ENCODE results near the gene DUSP22. TPM values are rescaled to one million over a fixed set of nuclear protein-coding genes. Genes with fewer than 3 reads are reported as not detected.

The DUSP22 gene
- polyA plus RNA-seq, 4 donors, result 18.8 to 40.0 (median 29.1) TPM

- H3K36me3 ChIP-seq (ENCODE audit: control insufficient read depth in 3 of 3, insufficient read depth in 2 of 3, low read depth in 1 of 3, low read length in 3 of 3), result no peaks in the 10 kb centered on the region
- no peaks in the 10 kb centered on the region for H3K9me3 ChIP-seq (ENCODE audit: control insufficient read depth in 2 of 2, insufficient read depth in 1 of 2, low read depth in 1 of 2, low read length in 1 of 2)
- WGBS, 3 donors, result 73 to 79% (median 76%) methylated on average over 8 of the region's 8 CpGs
- H3K4me3 ChIP-seq (ENCODE audit: low read depth in 1 of 3, low read length in 3 of 3), result no peak overlapping the region
- no peaks in the 10 kb centered on the region for H3K27me3 ChIP-seq (ENCODE audit: control insufficient read depth in 3 of 3, insufficient read depth in 3 of 3, low read length in 3 of 3)
- DNase-seq, result no peak
- FAIRE-seq, result no peak
- H3K4me1 ChIP-seq (ENCODE audit: control insufficient read depth in 3 of 3, insufficient read depth in 2 of 3, low read depth in 1 of 3, low read length in 2 of 3), result no peaks in the 10 kb centered on the region
- H3K27ac ChIP-seq (ENCODE audit: low read depth in 1 of 3, low read length in 2 of 3), result no peak overlapping the region
Observed at GRCh38 chr6:254016-254415, 38.3 kb upstream of the DUSP22 start.

GRCh38 chr6:255041-255750, 37.1 kb upstream of the DUSP22 start:
- no peak for FAIRE-seq
- H3K36me3 ChIP-seq (ENCODE audit: control insufficient read depth in 3 of 3, insufficient read depth in 2 of 3, low read depth in 1 of 3, low read length in 3 of 3), result no peaks in the 10 kb centered on the region

GRCh38 chr6:255751-256083, 36.6 kb upstream of the DUSP22 start:
- Histone ChIP-seq H3K9me3 (ENCODE audit: control insufficient read depth in 2 of 2, insufficient read depth in 1 of 2, low read depth in 1 of 2, low read length in 1 of 2) (no peaks in the 10 kb centered on the region), H3K4me1 (ENCODE audit: control insufficient read depth in 3 of 3, insufficient read depth in 2 of 3, low read depth in 1 of 3, low read length in 2 of 3) (no peaks in the 10 kb centered on the region), H3K27ac (ENCODE audit: low read depth in 1 of 3, low read length in 2 of 3) (no peak overlapping the region), H3K36me3 (ENCODE audit: control insufficient read depth in 3 of 3, insufficient read depth in 2 of 3, low read depth in 1 of 3, low read length in 3 of 3) (no peaks in the 10 kb centered on the region), H3K27me3 (ENCODE audit: control insufficient read depth in 3 of 3, insufficient read depth in 3 of 3, low read length in 3 of 3) (no peaks in the 10 kb centered on the region), H3K4me3 (ENCODE audit: low read depth in 1 of 3, low read length in 3 of 3) (no peak overlapping the region)
- 85 to 89% (median 87%) methylated on average over 8 of the region's 8 CpGs for WGBS, 3 donors
- DNase-seq (no peak), FAIRE-seq (no peak)

More at GRCh38 chr6:255041-255750, 37.1 kb upstream of the DUSP22 start:
- H3K27ac ChIP-seq (ENCODE audit: low read depth in 1 of 3, low read length in 2 of 3), result no peak overlapping the region
- H3K4me1 ChIP-seq (ENCODE audit: control insufficient read depth in 3 of 3, insufficient read depth in 2 of 3, low read depth in 1 of 3, low read length in 2 of 3), result no peaks in the 10 kb centered on the region
- no peaks in the 10 kb centered on the region for H3K27me3 ChIP-seq (ENCODE audit: control insufficient read depth in 3 of 3, insufficient read depth in 3 of 3, low read length in 3 of 3)
- no peak overlapping the region for H3K4me3 ChIP-seq (ENCODE audit: low read depth in 1 of 3, low read length in 3 of 3)
- DNase-seq, result no peak
- WGBS, 3 donors, result 85 to 86% (median 85%) methylated on average over 9 of the region's 9 CpGs
- H3K9me3 ChIP-seq (ENCODE audit: control insufficient read depth in 2 of 2, insufficient read depth in 1 of 2, low read depth in 1 of 2, low read length in 1 of 2), result no peaks in the 10 kb centered on the region

GRCh38 chr6:256169-256568, 36.1 kb upstream of the DUSP22 start:
- Histone ChIP-seq H3K27me3 (ENCODE audit: control insufficient read depth in 3 of 3, insufficient read depth in 3 of 3, low read length in 3 of 3) (no peaks in the 10 kb centered on the region), H3K9me3 (ENCODE audit: control insufficient read depth in 2 of 2, insufficient read depth in 1 of 2, low read depth in 1 of 2, low read length in 1 of 2) (no peaks in the 10 kb centered on the region), H3K4me1 (ENCODE audit: control insufficient read depth in 3 of 3, insufficient read depth in 2 of 3, low read depth in 1 of 3, low read length in 2 of 3) (no peaks in the 10 kb centered on the region), H3K27ac (ENCODE audit: low read depth in 1 of 3, low read length in 2 of 3) (no peak overlapping the region), H3K4me3 (ENCODE audit: low read depth in 1 of 3, low read length in 3 of 3) (no peak overlapping the region), H3K36me3 (ENCODE audit: control insufficient read depth in 3 of 3, insufficient read depth in 2 of 3, low read depth in 1 of 3, low read length in 3 of 3) (no peaks in the 10 kb centered on the region)
- no peak for FAIRE-seq
- DNase-seq, result no peak
- 94 to 97% (median 95%) methylated on average over 9 of the region's 9 CpGs for WGBS, 3 donors

GRCh38 chr6:257031-257725, 35.1 kb upstream of the DUSP22 start:
- H3K27me3 ChIP-seq (ENCODE audit: control insufficient read depth in 3 of 3, insufficient read depth in 3 of 3, low read length in 3 of 3), result no peaks in the 10 kb centered on the region
- no peak overlapping the region for H3K4me3 ChIP-seq (ENCODE audit: low read depth in 1 of 3, low read length in 3 of 3)
- no peaks in the 10 kb centered on the region for H3K36me3 ChIP-seq (ENCODE audit: control insufficient read depth in 3 of 3, insufficient read depth in 2 of 3, low read depth in 1 of 3, low read length in 3 of 3)
- DNase-seq (no peak), FAIRE-seq (no peak)
- 66 to 72% (median 66%) methylated on average over 8 of the region's 8 CpGs for WGBS, 3 donors
- H3K27ac ChIP-seq (ENCODE audit: low read depth in 1 of 3, low read length in 2 of 3), result no peak overlapping the region
- H3K4me1 ChIP-seq (ENCODE audit: control insufficient read depth in 3 of 3, insufficient read depth in 2 of 3, low read depth in 1 of 3, low read length in 2 of 3), result no peaks in the 10 kb centered on the region
- H3K9me3 ChIP-seq (ENCODE audit: control insufficient read depth in 2 of 2, insufficient read depth in 1 of 2, low read depth in 1 of 2, low read length in 1 of 2), result no peaks in the 10 kb centered on the region

- Histone ChIP-seq H3K27me3 (ENCODE audit: control insufficient read depth in 3 of 3, insufficient read depth in 3 of 3, low read length in 3 of 3) (no peaks in the 10 kb centered on the region), H3K36me3 (ENCODE audit: control insufficient read depth in 3 of 3, insufficient read depth in 2 of 3, low read depth in 1 of 3, low read length in 3 of 3) (no peaks in the 10 kb centered on the region), H3K27ac (ENCODE audit: low read depth in 1 of 3, low read length in 2 of 3) (peak overlapping the region in 1 of 3 donors; percentile 15), H3K9me3 (ENCODE audit: control insufficient read depth in 2 of 2, insufficient read depth in 1 of 2, low read depth in 1 of 2, low read length in 1 of 2) (no peaks in the 10 kb centered on the region), H3K4me3 (ENCODE audit: low read depth in 1 of 3, low read length in 3 of 3) (no peak overlapping the region), H3K4me1 (ENCODE audit: control insufficient read depth in 3 of 3, insufficient read depth in 2 of 3, low read depth in 1 of 3, low read length in 2 of 3) (no peaks in the 10 kb centered on the region)
- no peak for FAIRE-seq
- no peak for DNase-seq
- 43 to 56% (median 54%) methylated on average over 1 of the region's 1 CpG for WGBS, 3 donors
Observed at GRCh38 chr6:257774-258173, 34.5 kb upstream of the DUSP22 start.

- no peak overlapping the region for H3K4me3 ChIP-seq (ENCODE audit: low read depth in 1 of 3, low read length in 3 of 3)
- DNase-seq, result no peak
- no peaks in the 10 kb centered on the region for H3K36me3 ChIP-seq (ENCODE audit: control insufficient read depth in 3 of 3, insufficient read depth in 2 of 3, low read depth in 1 of 3, low read length in 3 of 3)
- H3K27ac ChIP-seq (ENCODE audit: low read depth in 1 of 3, low read length in 2 of 3), result no peak overlapping the region
- no peaks in the 10 kb centered on the region for H3K9me3 ChIP-seq (ENCODE audit: control insufficient read depth in 2 of 2, insufficient read depth in 1 of 2, low read depth in 1 of 2, low read length in 1 of 2)
- H3K27me3 ChIP-seq (ENCODE audit: control insufficient read depth in 3 of 3, insufficient read depth in 3 of 3, low read length in 3 of 3), result no peaks in the 10 kb centered on the region
- no peaks in the 10 kb centered on the region for H3K4me1 ChIP-seq (ENCODE audit: control insufficient read depth in 3 of 3, insufficient read depth in 2 of 3, low read depth in 1 of 3, low read length in 2 of 3)
- no peak for FAIRE-seq
- WGBS, 3 donors, result 88 to 95% (median 89%) methylated on average over 5 of the region's 5 CpGs
Observed at GRCh38 chr6:259316-259715, 33.0 kb upstream of the DUSP22 start.

GRCh38 chr6:259901-260508, 32.3 kb upstream of the DUSP22 start:
- WGBS, 3 donors, result 47 to 58% (median 51%) methylated on average over 5 of the region's 5 CpGs
- FAIRE-seq, result peak; percentile 51

More at GRCh38 chr6:259901-260508, 32.3 kb upstream of the DUSP22 start:
- Histone ChIP-seq H3K4me1 (ENCODE audit: control insufficient read depth in 3 of 3, insufficient read depth in 2 of 3, low read depth in 1 of 3, low read length in 2 of 3) (no peaks in the 10 kb centered on the region), H3K27ac (ENCODE audit: low read depth in 1 of 3, low read length in 2 of 3) (peak overlapping the region in 2 of 3 donors; percentile 57 to 61), H3K27me3 (ENCODE audit: control insufficient read depth in 3 of 3, insufficient read depth in 3 of 3, low read length in 3 of 3) (no peaks in the 10 kb centered on the region), H3K4me3 (ENCODE audit: low read depth in 1 of 3, low read length in 3 of 3) (no peak overlapping the region), H3K36me3 (ENCODE audit: control insufficient read depth in 3 of 3, insufficient read depth in 2 of 3, low read depth in 1 of 3, low read length in 3 of 3) (no peaks in the 10 kb centered on the region), H3K9me3 (ENCODE audit: control insufficient read depth in 2 of 2, insufficient read depth in 1 of 2, low read depth in 1 of 2, low read length in 1 of 2) (no peaks in the 10 kb centered on the region)
- DNase-seq, result peak in 1 of 2 donors; percentile 30

Measured in small intestine (tissue), 7 donors.